HepG2 (cell line): Measurements from ENCODE around the gene RPP21. TPM values are rescaled to one million over a fixed set of nuclear protein-coding genes. Genes with fewer than 3 reads are reported as not detected.

Source experiments
- ATAC-seq: fragments of 200-7000 bp; cut with Tn5 transposase; 3 replicates; pipeline ENCODE4 v1.9.1; 2020; ENCODE audit warnings: mild to moderate bottlenecking, moderate library complexity
- BruUV-seq: library from RNA; stranded (reverse); fragments of 400-500 nt; replicated peaks from 2 replicates; lab custom pipeline; 2021; lab: Mats Ljungman, UMichigan
- CTCF ChIA-PET: fragments of 300-600 bp; formaldehyde crosslinking; extraction: SDS; loops from one replicate; lab custom pipeline; 2021; ENCODE audit warnings: low total read pairs, inconsistent platforms, low intra/inter-chr PET ratio; lab: Yijun Ruan, JAX
- POLR2A ChIA-PET: fragments of 350-600 bp; sonication (Branson Sonifier 250); formaldehyde crosslinking; loops from one replicate; lab custom pipeline; 2020; ENCODE audit warnings: antibody characterized with exemption, inconsistent platforms; lab: Yijun Ruan, JAX
- DNase-seq: peaks from one replicate; pipeline ENCODE4 v3.0.0-alpha.2; 2015; ENCODE audit warnings: low spot score
- FAIRE-seq: peaks from 3 replicates; lab custom pipeline; 2011; peaks lifted over from hg19 to GRCh38; lab: Jason Lieb, UNC
- H2AFZ ChIP-seq: one replicate; pipeline ENCODE4 v1.6.1; 2011; ENCODE audit warnings: low read length, inconsistent platforms
- H3K27ac ChIP-seq: fragments of 300-600 bp; 3 replicates; pipeline ENCODE4 v1.8.0; 2011; ENCODE audit warnings: mixed run types, mild to moderate bottlenecking, mixed read lengths, low read length, inconsistent platforms; ENCODE audit not compliant: insufficient read depth; ENCODE audit errors: extremely low read length
- H3K27me3 ChIP-seq, 2 experiments: fragments of 200-600 bp in 1 of 2; 2 replicates in 1 of 2; 3 replicates in 1 of 2; pipeline versions ENCODE4 v1.6.0 to v1.8.0; 2011; ENCODE audit warnings: low read length in 2 of 2, mild to moderate bottlenecking in 2 of 2, moderate library complexity in 2 of 2, inconsistent platforms in 1 of 2; ENCODE audit not compliant: insufficient read depth in 2 of 2, control insufficient read depth in 1 of 2
- H3K36me3 ChIP-seq, 2 experiments: fragments of 200-600 bp in 1 of 2; replicated peaks in 1 of 2; 2 replicates in 1 of 2; 3 replicates in 1 of 2; pipeline versions ENCODE4 v1.5.1 to v1.8.0; 2011; ENCODE audit warnings: low read length in 2 of 2, inconsistent platforms in 1 of 2; ENCODE audit not compliant: insufficient read depth in 2 of 2, control insufficient read depth in 1 of 2
- H3K4me1 ChIP-seq: 2 replicates; pipeline ENCODE4 v1.5.1; 2012; ENCODE audit warnings: low read length, inconsistent platforms; ENCODE audit not compliant: insufficient read depth
- H3K4me2 ChIP-seq: 2 replicates; pipeline ENCODE4 v1.6.0; 2011; ENCODE audit warnings: low read depth, low read length, inconsistent platforms
- H3K4me3 ChIP-seq, 3 experiments: fragments of 200-600 bp in 1 of 3; sonication (generic), shearing (Covaris generic) in 1 of 3; replicated peaks in 1 of 3; 2 replicates each; pipeline ENCODE4 v1.5.1; 2011 to 2016; ENCODE audit warnings: low read length in 3 of 3, inconsistent platforms in 2 of 3, low read depth in 2 of 3, mild to moderate bottlenecking in 2 of 3, control low read depth in 1 of 3, mixed read lengths in 1 of 3; ENCODE audit not compliant: insufficient read depth in 1 of 3
- H3K79me2 ChIP-seq: one replicate; pipeline ENCODE4 v1.6.1; 2011; ENCODE audit warnings: low read length, inconsistent platforms; ENCODE audit not compliant: insufficient read depth
- H3K9ac ChIP-seq: 2 replicates; pipeline ENCODE4 v1.6.0; 2011; ENCODE audit warnings: mild to moderate bottlenecking, low read depth, low read length, inconsistent platforms; ENCODE audit not compliant: insufficient read depth
- H3K9me3 ChIP-seq: 2 replicates; pipeline ENCODE4 v1.5.1; 2012; ENCODE audit warnings: mild to moderate bottlenecking, low read length
- H4K20me1 ChIP-seq: 2 replicates; pipeline ENCODE4 v1.6.0; 2011; ENCODE audit warnings: inconsistent platforms, mild to moderate bottlenecking, low read length, moderate library complexity; ENCODE audit not compliant: insufficient read depth
- AHR ChIP-seq: IDR thresholded peaks from 2 replicates; pipeline ENCODE4 v1.6.1; 2018; ENCODE audit warnings: missing genetic modification reagents, missing compliant biosample characterization
- EEA1 ChIP-seq: sonication (generic); formaldehyde crosslinking; IDR thresholded peaks from 2 replicates; pipeline ENCODE4 v1.5.1; 2020; ENCODE audit warnings: mild to moderate bottlenecking, missing genetic modification reagents, borderline replicate concordance
- HMGXB4 ChIP-seq, 2 experiments: sonication (generic) in 1 of 2; formaldehyde crosslinking in 1 of 2; IDR thresholded peaks; 2 replicates each; pipeline versions ENCODE4 v1.4.0 to v1.6.1; 2018 to 2020; ENCODE audit warnings: missing genetic modification reagents in 2 of 2, borderline replicate concordance in 1 of 2, low read depth in 1 of 2, mild to moderate bottlenecking in 1 of 2, missing biosample characterization in 1 of 2
- IRF2 ChIP-seq: IDR thresholded peaks from 2 replicates; pipeline ENCODE4 v1.6.1; 2018; ENCODE audit warnings: missing genetic modification reagents, missing compliant biosample characterization
- MTF2 ChIP-seq: sonication (generic); formaldehyde crosslinking; IDR thresholded peaks from 2 replicates; pipeline ENCODE4 v1.5.0; 2020; ENCODE audit warnings: missing genetic modification reagents, borderline replicate concordance
- SMC3 ChIP-seq: IDR thresholded peaks from 2 replicates; pipeline ENCODE4 v1.6.1; 2011; ENCODE audit warnings: low read length, improper control_type of control experiment
- ZMAT3 ChIP-seq: sonication (generic); formaldehyde crosslinking; conservative IDR thresholded peaks from 2 replicates; pipeline ENCODE4 v1.7.0; 2021; ENCODE audit warnings: missing genetic modification reagents
- ZNF350 ChIP-seq: sonication (generic); formaldehyde crosslinking; IDR thresholded peaks from 2 replicates; pipeline ENCODE4 v1.4.0; 2020; ENCODE audit warnings: mild to moderate bottlenecking, low read depth, missing genetic modification reagents, borderline replicate concordance
- ZNF770 ChIP-seq: sonication (generic); formaldehyde crosslinking; IDR thresholded peaks from 2 replicates; pipeline ENCODE4 v1.5.0; 2020; ENCODE audit warnings: mild to moderate bottlenecking, missing genetic modification reagents
- WGBS: methylation state at CpG from one replicate; pipeline ENCODE4 v1.1.6; 2017; ENCODE audit warnings: low lambda C conversion rate; 5-methylcytosine and 5-hydroxymethylcytosine counted together
- in situ Hi-C: cut with HindIII; loops from 2 replicates; pipeline ENCODE4 v1.10.0; 2017; ENCODE audit warnings: low pct_unique_long_range_greater_than_20kb; ENCODE audit not compliant: extremely low pct_ligation_motif_present
- intact Hi-C: fragments of 100-400 bp; cut with micrococcal nuclease; formaldehyde crosslinking; loops from one replicate; pipeline ENCODE4 v1.10.0; 2022; ENCODE audit not compliant: unreplicated experiment
- polyA plus RNA-seq, 8 experiments: library from polyadenylated mRNA; depleted of rRNA in 3 of 8; stranded (reverse) in 7 of 8; unstranded in 1 of 8; fragments of >200 nt; fragmentation: Illumina TruSeq in 4 of 8; extraction: Trizol in 4 of 8; gene quantifications; 2 replicates each; pipeline versions ENCODE4 v1.2.1 to v1.2.3, GENCODE V29; 2011 to 2016; ENCODE audit warnings: low read depth in 4 of 8, missing spikeins in 1 of 8, mixed read lengths in 1 of 8; ENCODE audit not compliant: insufficient read depth in 1 of 8
- total RNA-seq, 5 experiments: library from RNA; depleted of rRNA; stranded (reverse); fragments of >200 nt; fragmentation: Illumina TruSeq; extraction: Trizol; gene quantifications; 2 replicates each; pipeline ENCODE4 v1.2.3, GENCODE V29; 2016; ENCODE audit warnings: low read depth in 1 of 5
- TF ChIP-seq, protein P1 (sequence below): sonication (generic); formaldehyde crosslinking; IDR thresholded peaks from 2 replicates; pipeline ENCODE4 v1.4.0; 2020; ENCODE audit warnings: mild to moderate bottlenecking, missing genetic modification reagents
- TF ChIP-seq, protein P2 (sequence below): sonication (generic); formaldehyde crosslinking; IDR thresholded peaks from 2 replicates; pipeline ENCODE4 v1.8.1; 2023; ENCODE audit warnings: mild to moderate bottlenecking, inconsistent platforms, moderate library complexity, missing genetic modification reagents, borderline replicate concordance
- TF ChIP-seq, protein P3 (sequence below): sonication (generic); formaldehyde crosslinking; IDR thresholded peaks from 2 replicates; pipeline ENCODE4 v1.5.0; 2020; ENCODE audit warnings: mild to moderate bottlenecking, missing genetic modification reagents, moderate library complexity

RPP21 gene
- total and polyA plus RNA-seq, 2 of the 13 experiments (the other 11 are each of a cell fraction or from before 2014, with no cell fraction given), result 53.1 to 72.3 TPM

DNA sequence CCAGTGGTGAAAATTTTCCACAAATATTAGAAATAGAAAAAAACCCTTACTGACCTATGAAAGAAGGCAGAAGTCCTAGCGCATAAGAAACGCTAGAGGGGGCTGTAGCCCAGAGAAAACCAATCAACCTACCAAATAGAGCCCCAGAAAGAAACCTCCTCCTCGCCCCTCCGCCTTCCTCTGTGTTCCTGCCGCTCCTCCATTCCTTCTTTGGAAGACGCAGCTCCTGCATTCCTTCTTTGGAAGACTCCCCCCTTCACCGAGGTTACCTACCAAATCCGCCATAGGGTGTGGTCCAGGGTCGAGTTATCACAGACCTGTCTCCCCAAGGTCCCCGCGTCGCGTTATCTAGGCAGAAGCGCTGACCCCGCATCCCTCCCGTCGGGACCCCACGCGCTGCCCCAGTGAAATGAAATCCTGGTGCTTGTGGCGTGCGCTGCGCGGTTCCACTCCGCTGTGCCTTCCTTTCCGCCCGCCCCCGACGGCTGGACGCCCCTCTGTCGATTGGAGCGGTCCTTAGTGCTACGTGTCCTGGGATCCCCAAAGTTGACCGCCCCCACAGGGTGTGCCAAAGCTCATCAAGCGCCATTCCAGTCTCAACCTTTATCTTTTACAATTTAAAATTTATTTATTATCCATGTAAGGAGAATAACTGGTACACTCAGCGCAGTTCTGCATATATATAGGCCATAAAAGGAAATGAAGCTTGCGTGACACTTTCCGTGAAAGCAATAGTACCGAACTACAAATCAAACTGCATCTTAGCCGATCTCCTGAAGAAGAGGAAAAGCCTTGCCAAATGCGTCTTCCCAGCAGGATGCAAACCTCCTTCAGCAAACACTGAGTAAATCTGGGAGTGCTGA is 13.0 kb downstream of the RPP21 start:
- no peaks in the 10 kb centered on the region for H3K4me1 ChIP-seq
- WGBS, result 38% methylated on average over 40 of the region's 40 CpGs
- FAIRE-seq (peak; percentile 4), DNase-seq (peak; percentile 60), ATAC-seq (peak; percentile 84)
- H3K9me3 ChIP-seq, result no peaks in the 10 kb centered on the region
- POLR2A ChIA-PET, result no interaction called here
- peaks cover 6 to 52% of the 10 kb centered on the region in 2 experiments; a peak in 4 of 5 replicates for H3K27me3 ChIP-seq
- H3K4me2 ChIP-seq, result peak overlapping the region; percentile 65
- H4K20me1 ChIP-seq, result no peaks in the 10 kb centered on the region
- BruUV-seq, result no TSS peak
- H2AFZ ChIP-seq, result no peak overlapping the region
- in situ Hi-C loops, result no loop called here
- peak overlapping the region in 1 of 3 experiments; percentile 42; a peak in 1 of 6 replicates for H3K4me3 ChIP-seq
- H3K9ac ChIP-seq, result no peak overlapping the region
- H3K79me2 ChIP-seq, result no peaks in the 10 kb centered on the region
- no peak overlapping the region for H3K27ac ChIP-seq
- intact Hi-C loops, result loop anchor here (1.0 to 5.0 kb wide), 2 partner anchors 39 to 121 kb away; no protein-coding TSS in a partner anchor
- H3K36me3 ChIP-seq, result no peaks in the 10 kb centered on the region
- CTCF ChIA-PET, result interaction anchor here (1.4 to 2.4 kb wide), 2 partner anchors 39 to 96 kb away, joined by 5 to 29 read pairs; no protein-coding TSS in a partner anchor
- TF ChIP-seq EEA1 (CRISPR knock-in tag) (no peak), ZMAT3 (CRISPR knock-in tag) (no peak), HMGXB4 (CRISPR knock-in tag; IDR thresholded peaks at IDR 0.05; ENCODE audit: borderline replicate concordance in 1 of 2, low read depth in 1 of 2) (0 out of 4 replicates have a peak, but pooled peaks of 1 of the 2 experiments have one; percentile 29), ZNF350 (CRISPR knock-in tag) (no peak), SMC3 (peak; percentile 31; the same call in 1 of the 2 replicates), AHR (CRISPR knock-in tag) (0 out of 2 replicates have a peak, but pooled peaks have one; percentile 30), MTF2 (CRISPR knock-in tag) (no peak), IRF2 (CRISPR knock-in tag) (0 out of 2 replicates have a peak, but pooled peaks have one; percentile 29), ZNF770 (CRISPR knock-in tag) (no peak)
- TF ChIP-seq, protein P1, sequence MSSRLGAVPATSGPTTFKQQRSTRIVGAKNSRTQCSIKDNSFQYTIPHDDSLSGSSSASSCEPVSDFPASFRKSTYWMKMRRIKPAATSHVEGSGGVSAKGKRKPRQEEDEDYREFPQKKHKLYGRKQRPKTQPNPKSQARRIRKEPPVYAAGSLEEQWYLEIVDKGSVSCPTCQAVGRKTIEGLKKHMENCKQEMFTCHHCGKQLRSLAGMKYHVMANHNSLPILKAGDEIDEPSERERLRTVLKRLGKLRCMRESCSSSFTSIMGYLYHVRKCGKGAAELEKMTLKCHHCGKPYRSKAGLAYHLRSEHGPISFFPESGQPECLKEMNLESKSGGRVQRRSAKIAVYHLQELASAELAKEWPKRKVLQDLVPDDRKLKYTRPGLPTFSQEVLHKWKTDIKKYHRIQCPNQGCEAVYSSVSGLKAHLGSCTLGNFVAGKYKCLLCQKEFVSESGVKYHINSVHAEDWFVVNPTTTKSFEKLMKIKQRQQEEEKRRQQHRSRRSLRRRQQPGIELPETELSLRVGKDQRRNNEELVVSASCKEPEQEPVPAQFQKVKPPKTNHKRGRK (CRISPR knock-in tag), result no peak
- TF ChIP-seq, protein P2, sequence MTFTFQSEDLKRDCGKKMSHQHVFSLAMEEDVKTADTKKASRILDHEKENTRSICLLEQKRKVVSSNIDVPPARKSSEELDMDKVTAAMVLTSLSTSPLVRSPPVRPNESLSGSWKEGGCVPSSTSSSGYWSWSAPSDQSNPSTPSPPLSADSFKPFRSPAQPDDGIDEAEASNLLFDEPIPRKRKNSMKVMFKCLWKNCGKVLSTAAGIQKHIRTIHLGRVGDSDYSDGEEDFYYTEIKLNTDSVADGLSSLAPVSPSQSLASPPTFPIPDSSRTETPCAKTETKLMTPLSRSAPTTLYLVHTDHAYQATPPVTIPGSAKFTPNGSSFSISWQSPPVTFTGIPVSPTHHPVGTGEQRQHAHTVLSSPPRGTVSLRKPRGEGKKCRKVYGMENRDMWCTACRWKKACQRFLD (CRISPR knock-in tag), result no peak
- TF ChIP-seq, protein P3, sequence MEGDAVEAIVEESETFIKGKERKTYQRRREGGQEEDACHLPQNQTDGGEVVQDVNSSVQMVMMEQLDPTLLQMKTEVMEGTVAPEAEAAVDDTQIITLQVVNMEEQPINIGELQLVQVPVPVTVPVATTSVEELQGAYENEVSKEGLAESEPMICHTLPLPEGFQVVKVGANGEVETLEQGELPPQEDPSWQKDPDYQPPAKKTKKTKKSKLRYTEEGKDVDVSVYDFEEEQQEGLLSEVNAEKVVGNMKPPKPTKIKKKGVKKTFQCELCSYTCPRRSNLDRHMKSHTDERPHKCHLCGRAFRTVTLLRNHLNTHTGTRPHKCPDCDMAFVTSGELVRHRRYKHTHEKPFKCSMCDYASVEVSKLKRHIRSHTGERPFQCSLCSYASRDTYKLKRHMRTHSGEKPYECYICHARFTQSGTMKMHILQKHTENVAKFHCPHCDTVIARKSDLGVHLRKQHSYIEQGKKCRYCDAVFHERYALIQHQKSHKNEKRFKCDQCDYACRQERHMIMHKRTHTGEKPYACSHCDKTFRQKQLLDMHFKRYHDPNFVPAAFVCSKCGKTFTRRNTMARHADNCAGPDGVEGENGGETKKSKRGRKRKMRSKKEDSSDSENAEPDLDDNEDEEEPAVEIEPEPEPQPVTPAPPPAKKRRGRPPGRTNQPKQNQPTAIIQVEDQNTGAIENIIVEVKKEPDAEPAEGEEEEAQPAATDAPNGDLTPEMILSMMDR (CRISPR knock-in tag), result peak; percentile 64
